ENCODE measurements around the gene IGFBP5. TPM values are rescaled to one million over a fixed set of nuclear protein-coding genes. Genes with fewer than 3 reads are reported as not detected.

The IGFBP5 gene
- total RNA-seq, 1 donor from 2014 or later: 169 TPM

DNA sequence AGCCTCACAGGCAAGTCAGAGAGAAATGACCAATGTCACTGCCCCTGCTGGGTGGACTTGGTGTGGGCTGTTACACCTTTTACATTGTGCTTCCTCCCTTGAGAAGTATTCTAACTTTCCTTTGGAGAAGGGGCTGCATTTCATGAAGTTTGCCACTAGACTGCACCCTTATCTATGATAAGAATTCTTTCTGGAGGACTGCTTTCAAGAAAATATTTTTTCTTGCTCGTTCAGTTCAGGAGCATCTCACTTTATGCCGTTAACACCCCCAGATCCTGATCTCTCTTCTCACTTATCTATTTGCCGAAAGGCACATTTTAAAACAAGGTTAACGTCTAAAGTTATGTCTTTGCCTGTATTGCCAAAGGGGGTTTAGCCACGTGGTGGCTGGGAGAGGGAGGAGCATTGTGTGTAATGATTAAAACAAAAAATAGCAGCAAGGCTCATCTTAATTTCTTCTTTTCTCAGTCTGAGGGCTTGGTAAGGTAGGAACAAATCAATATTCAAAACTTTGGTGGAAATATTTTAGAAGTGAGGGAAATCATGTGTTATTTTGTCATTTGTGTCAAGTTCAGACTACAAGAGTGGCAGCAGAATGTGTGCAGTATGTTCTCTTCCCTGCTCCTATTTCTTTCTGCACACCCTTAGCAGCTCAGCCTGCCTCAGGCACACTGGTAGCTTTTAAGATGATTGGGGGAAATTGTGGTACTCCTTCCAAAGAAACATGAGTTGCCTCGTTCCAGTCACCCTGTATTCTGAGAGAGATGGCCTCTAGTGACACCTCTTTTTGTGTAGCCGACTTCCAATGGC, 1.6 kb upstream of the IGFBP5 start:
- no peaks in the 10 kb centered on the region for H3K9me3 ChIP-seq
- H3K4me3 ChIP-seq: no peak overlapping the region
- no peak for ATAC-seq
- TF ChIP-seq, protein P1, sequence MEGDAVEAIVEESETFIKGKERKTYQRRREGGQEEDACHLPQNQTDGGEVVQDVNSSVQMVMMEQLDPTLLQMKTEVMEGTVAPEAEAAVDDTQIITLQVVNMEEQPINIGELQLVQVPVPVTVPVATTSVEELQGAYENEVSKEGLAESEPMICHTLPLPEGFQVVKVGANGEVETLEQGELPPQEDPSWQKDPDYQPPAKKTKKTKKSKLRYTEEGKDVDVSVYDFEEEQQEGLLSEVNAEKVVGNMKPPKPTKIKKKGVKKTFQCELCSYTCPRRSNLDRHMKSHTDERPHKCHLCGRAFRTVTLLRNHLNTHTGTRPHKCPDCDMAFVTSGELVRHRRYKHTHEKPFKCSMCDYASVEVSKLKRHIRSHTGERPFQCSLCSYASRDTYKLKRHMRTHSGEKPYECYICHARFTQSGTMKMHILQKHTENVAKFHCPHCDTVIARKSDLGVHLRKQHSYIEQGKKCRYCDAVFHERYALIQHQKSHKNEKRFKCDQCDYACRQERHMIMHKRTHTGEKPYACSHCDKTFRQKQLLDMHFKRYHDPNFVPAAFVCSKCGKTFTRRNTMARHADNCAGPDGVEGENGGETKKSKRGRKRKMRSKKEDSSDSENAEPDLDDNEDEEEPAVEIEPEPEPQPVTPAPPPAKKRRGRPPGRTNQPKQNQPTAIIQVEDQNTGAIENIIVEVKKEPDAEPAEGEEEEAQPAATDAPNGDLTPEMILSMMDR (IDR thresholded peaks at IDR 0.05): peak; percentile 61
- no peak overlapping the region for H3K27ac ChIP-seq
- H3K27me3 ChIP-seq: peaks cover 29% of the 10 kb centered on the region
- intact Hi-C loops (cut with DNase I): no loop called here
- DNase-seq: no peak
- H3K36me3 ChIP-seq: no peaks in the 10 kb centered on the region
- H3K4me1 ChIP-seq: peaks cover 22% of the 10 kb centered on the region

DNA sequence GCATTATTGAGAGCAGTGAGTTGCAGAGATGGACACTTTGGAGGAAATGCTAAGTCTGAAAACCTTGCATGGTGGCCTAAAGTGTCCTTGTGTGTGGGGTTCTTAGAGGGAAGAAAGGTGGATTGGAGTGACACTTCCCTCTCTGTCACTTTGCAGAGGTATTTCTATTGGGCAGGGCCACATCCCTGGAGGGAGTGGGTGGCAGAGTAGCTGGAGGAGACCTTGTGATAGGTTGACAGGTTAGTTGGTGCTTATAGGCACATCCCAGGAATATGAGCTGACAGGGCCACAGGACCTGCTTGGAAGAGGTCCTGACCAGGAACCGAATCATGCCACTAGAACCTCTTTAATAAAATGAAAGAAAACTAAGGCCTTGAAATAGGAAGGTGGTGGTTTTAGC, 972 bp upstream of the IGFBP5 start:
- peaks cover 22% of the 10 kb centered on the region for H3K4me1 ChIP-seq
- no peak overlapping the region for H3K27ac ChIP-seq
- H3K4me3 ChIP-seq: no peak overlapping the region
- H3K27me3 ChIP-seq: peaks cover 31% of the 10 kb centered on the region
- no peak for ATAC-seq
- H3K36me3 ChIP-seq: no peaks in the 10 kb centered on the region
- TF ChIP-seq, protein P1 (IDR thresholded peaks at IDR 0.05): no peak
- H3K9me3 ChIP-seq: no peaks in the 10 kb centered on the region
- intact Hi-C loops (cut with DNase I): no loop called here
- no peak for DNase-seq

DNA sequence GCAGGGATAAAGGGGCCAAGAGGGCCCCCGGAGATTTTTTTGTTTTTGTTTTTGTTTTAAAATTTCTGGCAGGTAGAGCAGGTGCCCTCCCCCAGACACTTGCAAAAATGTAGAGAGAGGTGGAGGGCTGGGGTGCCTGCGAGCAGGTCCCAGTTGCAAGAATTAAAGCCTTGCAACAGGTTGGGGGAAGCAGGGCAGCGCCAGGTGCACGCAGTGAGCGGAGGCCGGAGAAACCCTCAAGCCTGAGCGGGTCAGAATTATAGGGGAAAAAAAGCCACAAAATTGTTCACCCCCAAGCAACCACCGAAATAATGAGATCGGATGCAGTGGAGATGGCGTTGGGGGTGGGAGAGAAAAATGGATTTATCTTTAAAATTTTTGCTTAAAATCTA, 527 bp downstream of the IGFBP5 start:
- Histone ChIP-seq H3K4me1 (peaks cover 19% of the 10 kb centered on the region), H3K4me3 (peak overlapping the region; percentile 46), H3K36me3 (no peaks in the 10 kb centered on the region), H3K9me3 (no peaks in the 10 kb centered on the region), H3K27ac (peak overlapping the region; percentile 64), H3K27me3 (peaks cover 40% of the 10 kb centered on the region)
- ATAC-seq (no peak), DNase-seq (no peak)
- TF ChIP-seq, protein P1 (IDR thresholded peaks at IDR 0.05): no peak
- intact Hi-C loops (cut with DNase I): no loop called here

- Histone ChIP-seq H3K27ac (peak overlapping the region; percentile 64), H3K9me3 (no peaks in the 10 kb centered on the region), H3K4me1 (peaks cover 19% of the 10 kb centered on the region), H3K36me3 (no peaks in the 10 kb centered on the region), H3K4me3 (peak overlapping the region; percentile 46), H3K27me3 (peaks cover 40% of the 10 kb centered on the region)
- intact Hi-C loops (cut with DNase I): no loop called here
- peak; percentile 36 for ATAC-seq
- DNase-seq: peak; percentile 73
- TF ChIP-seq, protein P1 (IDR thresholded peaks at IDR 0.05): no peak
These were observed 1.1 kb downstream of the IGFBP5 start for GRCh38 chr2:216694082-216694825.

GRCh38 chr2:216693414-216694080, 1.8 kb downstream of the IGFBP5 start:
- peaks cover 40% of the 10 kb centered on the region for H3K27me3 ChIP-seq
- DNase-seq (no peak), ATAC-seq (no peak)
- H3K36me3 ChIP-seq: no peaks in the 10 kb centered on the region
- H3K4me3 ChIP-seq: peak overlapping the region; percentile 46
- intact Hi-C loops (cut with DNase I): no loop called here
- H3K4me1 ChIP-seq: peaks cover 19% of the 10 kb centered on the region
- no peaks in the 10 kb centered on the region for H3K9me3 ChIP-seq
- H3K27ac ChIP-seq: peak overlapping the region; percentile 64
- TF ChIP-seq, protein P1 (IDR thresholded peaks at IDR 0.05): no peak
